GM12865 (cell line): ENCODE data around the gene LMAN1L.

Experiments used
- DNase-seq: peaks from one replicate; pipeline ENCODE4 v3.0.0; 2010; ENCODE audit warnings: low read depth
- H3K4me3 ChIP-seq: 2 replicates; pipeline ENCODE4 v1.5.1; 2011; ENCODE audit warnings: mild to moderate bottlenecking, low read depth, low read length, control low read depth
- TF ChIP-seq, protein P1 (sequence below): IDR thresholded peaks from 2 replicates; pipeline ENCODE4 v1.5.1; 2011; ENCODE audit warnings: low read length, control low read depth, low read depth, inconsistent platforms; ENCODE audit not compliant: insufficient read depth; ENCODE audit errors: missing control alignments

Gene LMAN1L

GRCh38 chr15:74832826-74833225, 20.2 kb downstream of the LMAN1L start:
- no peak overlapping the region for H3K4me3 ChIP-seq
- DNase-seq: no peak
- TF ChIP-seq, protein P1, sequence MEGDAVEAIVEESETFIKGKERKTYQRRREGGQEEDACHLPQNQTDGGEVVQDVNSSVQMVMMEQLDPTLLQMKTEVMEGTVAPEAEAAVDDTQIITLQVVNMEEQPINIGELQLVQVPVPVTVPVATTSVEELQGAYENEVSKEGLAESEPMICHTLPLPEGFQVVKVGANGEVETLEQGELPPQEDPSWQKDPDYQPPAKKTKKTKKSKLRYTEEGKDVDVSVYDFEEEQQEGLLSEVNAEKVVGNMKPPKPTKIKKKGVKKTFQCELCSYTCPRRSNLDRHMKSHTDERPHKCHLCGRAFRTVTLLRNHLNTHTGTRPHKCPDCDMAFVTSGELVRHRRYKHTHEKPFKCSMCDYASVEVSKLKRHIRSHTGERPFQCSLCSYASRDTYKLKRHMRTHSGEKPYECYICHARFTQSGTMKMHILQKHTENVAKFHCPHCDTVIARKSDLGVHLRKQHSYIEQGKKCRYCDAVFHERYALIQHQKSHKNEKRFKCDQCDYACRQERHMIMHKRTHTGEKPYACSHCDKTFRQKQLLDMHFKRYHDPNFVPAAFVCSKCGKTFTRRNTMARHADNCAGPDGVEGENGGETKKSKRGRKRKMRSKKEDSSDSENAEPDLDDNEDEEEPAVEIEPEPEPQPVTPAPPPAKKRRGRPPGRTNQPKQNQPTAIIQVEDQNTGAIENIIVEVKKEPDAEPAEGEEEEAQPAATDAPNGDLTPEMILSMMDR: no peak

- DNase-seq: no peak
- TF ChIP-seq, protein P1: no peak
- H3K4me3 ChIP-seq: no peak overlapping the region
Observed at GRCh38 chr15:74833376-74834107, 20.9 kb downstream of the LMAN1L start.

DNA sequence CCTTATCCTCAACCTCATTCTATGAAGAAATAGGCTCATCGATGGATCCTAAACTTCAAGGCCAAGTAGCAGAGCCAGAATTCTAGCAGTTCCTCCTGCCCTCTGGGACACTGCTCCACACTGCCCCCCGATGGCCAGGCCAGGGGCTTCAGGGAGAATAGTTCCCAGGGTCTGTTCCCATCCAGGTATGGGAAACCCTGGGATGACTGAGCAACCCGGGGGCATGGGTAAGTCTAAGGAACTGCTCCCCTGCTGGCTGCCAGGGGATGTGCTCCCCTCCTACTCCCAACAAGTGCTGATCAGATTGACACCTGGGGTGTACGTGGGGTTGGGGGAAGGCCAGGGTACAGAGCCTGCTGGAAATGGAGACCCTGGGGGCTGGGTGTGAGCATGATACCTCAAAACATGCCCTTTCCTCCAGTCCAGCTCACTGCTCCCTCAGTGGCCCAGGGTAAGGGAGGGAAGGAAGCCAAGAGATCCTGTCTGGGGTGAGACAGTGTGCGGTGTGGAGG, 22.7 kb downstream of the LMAN1L start:
- TF ChIP-seq, protein P1: peak; percentile 78
- peak; percentile 49 for DNase-seq
- H3K4me3 ChIP-seq: no peak overlapping the region

DNA sequence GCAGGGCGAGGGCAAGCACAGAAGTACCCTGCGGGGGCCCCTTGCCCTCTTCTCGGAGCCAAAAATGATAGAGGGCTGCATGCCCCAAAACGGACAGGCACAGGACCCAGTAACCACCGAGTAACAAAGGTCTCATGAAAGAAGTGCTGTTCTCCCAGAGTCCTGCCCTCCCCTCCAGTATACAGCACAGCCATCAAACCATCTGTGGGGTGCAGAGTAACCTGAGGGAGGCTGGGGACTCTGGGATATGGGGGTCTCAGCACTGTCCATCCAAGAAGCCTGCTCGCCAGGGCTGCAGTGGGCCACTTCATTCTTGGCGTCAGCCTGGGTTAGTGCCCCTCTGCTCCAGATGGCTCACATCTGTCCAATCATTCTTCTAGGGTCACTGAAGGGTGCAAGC, 24.2 kb downstream of the LMAN1L start:
- no peak for DNase-seq
- TF ChIP-seq, protein P1: no peak
- no peak overlapping the region for H3K4me3 ChIP-seq

GRCh38 chr15:74837482-74838136, 25.0 kb downstream of the LMAN1L start:
- no peak overlapping the region for H3K4me3 ChIP-seq
- TF ChIP-seq, protein P1: no peak
- no peak for DNase-seq

DNA sequence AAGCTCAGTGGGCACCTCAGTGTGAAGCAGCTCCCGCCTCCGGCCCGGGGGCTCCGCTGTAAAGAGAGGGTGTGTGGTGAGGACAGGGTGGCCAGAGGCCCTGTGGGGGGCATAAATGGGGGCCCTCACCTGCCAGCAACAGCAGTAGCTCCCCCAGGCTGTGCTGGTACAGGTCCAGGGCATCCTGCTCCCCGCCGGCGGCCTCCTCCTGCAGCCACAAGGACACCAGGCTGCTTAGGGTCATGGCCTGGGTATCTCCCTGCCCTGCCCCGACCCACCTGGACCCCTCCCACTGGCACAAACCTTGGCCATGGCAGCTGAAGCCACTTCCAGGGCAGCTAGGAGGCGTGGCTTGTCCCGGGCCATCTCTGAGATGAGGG, 25.5 kb downstream of the LMAN1L start:
- no peak for DNase-seq
- TF ChIP-seq, protein P1: no peak
- no peak overlapping the region for H3K4me3 ChIP-seq
